SW 1271 (cell line): ENCODE data around the gene NDUFS5.
"Not testable (repeated sequence)": the region's sequence is repeated elsewhere in the genome, so short reads cannot be mapped to it uniquely, and the experiment has no call there.

ENCODE experiments used
- DNase-seq, 2 experiments: peaks; one replicate each; lab custom pipeline; 2025; lab: John Stamatoyannopoulos, UW

NDUFS5 gene

GRCh38 chr1:39065542-39065941 is 39.4 kb downstream of the NDUFS5 start:
- no peak for DNase-seq

GRCh38 chr1:39068227-39068626 is 42.1 kb downstream of the NDUFS5 start:
- DNase-seq, result not testable (repeated sequence)

- not testable (repeated sequence) for DNase-seq
These were observed 45.4 kb downstream of the NDUFS5 start for GRCh38 chr1:39071557-39071956.

DNA sequence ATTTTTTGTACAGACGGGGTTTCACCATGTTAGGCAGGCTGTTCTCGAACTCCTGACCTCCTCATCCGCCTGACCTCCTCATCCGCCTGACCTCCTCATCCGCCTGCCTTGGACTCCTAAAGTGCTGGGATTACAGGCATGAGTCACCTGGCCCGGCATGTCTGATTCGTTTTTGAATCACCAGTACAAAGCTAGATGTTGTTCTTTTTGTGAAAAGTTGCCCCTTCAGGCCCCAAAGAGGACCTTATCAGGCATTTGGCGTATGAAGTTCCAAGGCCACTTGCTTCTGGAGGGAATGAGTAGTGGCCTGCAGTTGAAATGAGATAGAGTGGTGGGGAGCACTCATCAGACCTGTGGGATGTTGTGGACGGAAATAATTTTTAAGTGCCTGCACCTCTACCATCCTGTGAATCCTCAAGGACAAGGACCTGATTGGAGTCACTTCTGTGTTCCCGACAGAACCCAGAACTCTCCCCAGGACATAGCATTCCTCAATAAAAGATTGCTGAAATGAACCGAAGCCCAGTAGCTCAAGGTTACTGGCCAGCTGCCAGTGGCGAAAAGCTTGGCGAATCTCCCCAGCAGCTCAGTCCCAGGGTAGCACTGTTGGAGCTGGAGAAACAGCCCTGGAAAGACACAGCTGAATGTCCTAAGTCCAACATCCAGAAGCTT is 50.1 kb downstream of the NDUFS5 start:
- no peak for DNase-seq

DNA sequence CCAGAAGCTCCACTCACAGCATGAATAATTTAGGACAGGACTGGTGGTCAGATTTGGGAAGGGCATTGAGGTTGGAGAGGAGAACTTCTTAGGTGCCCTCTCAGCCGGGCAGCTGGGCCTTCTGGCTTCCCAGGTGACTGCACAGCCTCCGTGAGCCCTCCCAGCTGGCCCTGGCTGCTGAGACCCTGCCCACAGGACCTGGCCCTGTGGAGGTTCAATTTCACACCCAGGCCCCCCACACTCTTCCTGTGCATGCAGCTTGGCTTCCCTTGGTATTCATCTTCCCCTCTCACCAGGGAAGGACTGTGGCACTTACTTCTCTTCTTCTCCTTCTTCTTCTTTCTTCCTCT is 50.6 kb downstream of the NDUFS5 start:
- DNase-seq, result no peak

DNA sequence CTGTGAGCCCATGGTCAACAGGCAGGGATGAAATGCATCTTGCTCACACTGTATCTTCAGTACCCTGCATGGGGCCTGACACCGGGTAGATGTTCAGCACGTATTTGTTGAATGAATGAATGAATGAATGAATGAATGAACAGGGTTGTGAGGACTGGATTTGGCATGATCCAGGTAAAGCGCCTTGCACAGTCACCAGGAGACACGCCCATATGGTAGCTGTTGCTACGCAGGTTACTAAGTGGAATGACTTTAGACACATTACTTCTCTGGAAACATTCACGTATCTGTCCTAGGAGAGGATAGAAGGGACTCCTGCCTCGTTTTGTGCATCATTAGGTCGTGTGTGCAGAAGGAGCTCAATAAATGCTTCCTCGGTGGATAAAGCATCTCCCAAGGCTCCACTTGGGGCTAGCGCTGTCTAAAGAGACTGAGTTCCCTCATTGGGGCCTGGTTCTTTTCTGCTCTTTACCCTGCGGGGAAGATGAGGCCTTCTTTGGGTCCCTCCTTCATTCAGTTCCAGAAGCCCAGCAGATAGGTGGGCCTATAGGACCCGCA is 54.2 kb downstream of the NDUFS5 start:
- no peak for DNase-seq

GRCh38 chr1:39080831-39081270 is 54.7 kb downstream of the NDUFS5 start:
- no peak for DNase-seq

GRCh38 chr1:39081271-39082009 is 55.3 kb downstream of the NDUFS5 start:
- DNase-seq, result no peak

DNA sequence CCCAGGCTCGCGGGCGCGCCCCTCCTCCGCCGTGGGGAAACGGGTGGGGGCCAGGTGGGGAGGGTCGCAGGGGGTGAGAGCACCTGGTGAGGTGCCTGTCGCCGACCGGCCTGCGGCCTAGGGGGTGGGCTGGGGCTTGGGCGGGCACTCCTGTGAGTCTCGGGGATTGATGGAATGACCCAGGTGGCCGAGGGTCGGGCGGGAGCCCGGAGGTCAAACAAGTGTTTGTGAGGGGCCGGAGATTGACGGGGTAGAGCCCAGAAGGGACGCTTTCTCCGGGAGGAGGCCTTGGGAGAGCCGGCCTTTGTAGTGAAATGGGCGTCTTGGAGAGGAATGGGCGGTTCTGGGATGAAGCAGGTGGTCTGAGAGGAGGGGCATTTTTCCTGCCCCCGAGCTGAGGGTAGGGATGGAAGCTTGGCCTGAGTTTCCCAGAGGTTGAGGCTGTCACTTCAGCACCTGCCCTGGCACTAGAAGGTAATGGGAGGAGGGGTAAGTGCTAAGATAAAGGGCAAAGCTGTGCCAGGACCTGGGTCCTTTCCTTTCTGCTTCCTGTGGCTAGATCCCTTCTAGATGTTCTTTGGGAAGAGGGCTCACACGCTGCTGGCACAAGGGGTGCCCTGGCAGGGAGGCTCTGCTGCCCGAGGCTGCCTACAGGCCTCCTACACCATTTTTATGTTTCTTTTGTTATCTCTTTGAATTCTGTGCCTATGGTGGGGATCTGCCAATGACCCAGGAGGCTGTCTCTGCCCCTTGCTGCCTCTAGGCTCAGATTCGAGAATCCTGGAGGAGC is 56.1 kb downstream of the NDUFS5 start:
- no peak for DNase-seq

GRCh38 chr1:39082811-39083576 is 56.8 kb downstream of the NDUFS5 start:
- DNase-seq, result no peak

- DNase-seq, result no peak
These were observed 58.0 kb downstream of the NDUFS5 start for GRCh38 chr1:39084191-39084590.
